Ishikawa (cell line): ENCODE results near the gene IRF2.

Experiments used
- CEBPB ChIP-seq: IDR thresholded peaks from 2 replicates; pipeline ENCODE4 v1.6.1; 2012
- CREB1 ChIP-seq: IDR thresholded peaks from 2 replicates; pipeline ENCODE4 v1.6.1; 2012; ENCODE audit warnings: low read depth
- EGR1 ChIP-seq: IDR thresholded peaks from 2 replicates; pipeline ENCODE4 v1.6.1; 2012
- EP300 ChIP-seq: IDR thresholded peaks from 2 replicates; pipeline ENCODE4 v1.6.1; 2012; ENCODE audit warnings: borderline replicate concordance
- FOXM1 ChIP-seq: IDR thresholded peaks from 2 replicates; pipeline ENCODE4 v1.6.1; 2012; ENCODE audit warnings: low read depth, borderline replicate concordance
- NFIC ChIP-seq: IDR thresholded peaks from 2 replicates; pipeline ENCODE4 v1.6.1; 2012
- RAD21 ChIP-seq: IDR thresholded peaks from 2 replicates; pipeline ENCODE4 v1.6.1; 2012; ENCODE audit warnings: low read depth
- TAF1 ChIP-seq: IDR thresholded peaks from 2 replicates; pipeline ENCODE4 v1.6.1; 2012; ENCODE audit warnings: low read depth, mild to moderate bottlenecking
- TCF12 ChIP-seq: IDR thresholded peaks from 2 replicates; pipeline ENCODE4 v1.6.1; 2012; ENCODE audit warnings: low read depth
- TEAD4 ChIP-seq: IDR thresholded peaks from 2 replicates; pipeline ENCODE4 v1.6.1; 2012
- USF1 ChIP-seq: IDR thresholded peaks from 2 replicates; pipeline ENCODE4 v1.6.1; 2012
- YY1 ChIP-seq: IDR thresholded peaks from 2 replicates; pipeline ENCODE4 v1.6.1; 2012; ENCODE audit warnings: low read depth
- ZBTB7A ChIP-seq: IDR thresholded peaks from 2 replicates; pipeline ENCODE4 v1.6.1; 2012; ENCODE audit warnings: low read depth
- TF ChIP-seq, protein P1 (sequence below): IDR thresholded peaks from 2 replicates; pipeline ENCODE4 v1.6.1; 2012; ENCODE audit warnings: low read depth, mild to moderate bottlenecking
- TF ChIP-seq, protein P2 (sequence below): IDR thresholded peaks from 2 replicates; pipeline ENCODE4 v1.6.1; 2012

The IRF2 gene

DNA sequence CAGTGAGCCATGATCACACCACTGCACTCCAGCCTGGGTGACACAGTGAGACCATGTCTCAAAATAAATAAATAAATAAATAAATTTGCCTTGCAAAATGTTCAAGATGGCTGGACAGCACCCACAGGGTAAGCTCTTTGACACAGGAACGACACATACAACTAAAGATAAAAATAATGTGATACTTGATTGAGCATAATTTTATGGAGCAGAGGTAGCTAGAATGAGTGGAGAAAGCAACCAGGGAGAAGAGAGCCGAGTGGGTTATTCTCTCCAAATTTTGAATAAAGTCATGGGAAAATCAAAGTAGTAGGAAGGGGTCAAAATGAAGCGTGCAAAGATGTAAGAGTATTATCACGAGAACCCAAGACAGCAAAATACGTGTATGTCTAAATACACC is 121.5 kb downstream of the IRF2 start:
- TF ChIP-seq EP300, result no peak
- TF ChIP-seq USF1, result no peak
- no peak for TF ChIP-seq CREB1
- TF ChIP-seq FOXM1, result no peak
- no peak for TF ChIP-seq EGR1
- TF ChIP-seq YY1, result no peak
- no peak for TF ChIP-seq CEBPB
- TF ChIP-seq RAD21, result no peak
- no peak for TF ChIP-seq TAF1
- no peak for TF ChIP-seq TEAD4

DNA sequence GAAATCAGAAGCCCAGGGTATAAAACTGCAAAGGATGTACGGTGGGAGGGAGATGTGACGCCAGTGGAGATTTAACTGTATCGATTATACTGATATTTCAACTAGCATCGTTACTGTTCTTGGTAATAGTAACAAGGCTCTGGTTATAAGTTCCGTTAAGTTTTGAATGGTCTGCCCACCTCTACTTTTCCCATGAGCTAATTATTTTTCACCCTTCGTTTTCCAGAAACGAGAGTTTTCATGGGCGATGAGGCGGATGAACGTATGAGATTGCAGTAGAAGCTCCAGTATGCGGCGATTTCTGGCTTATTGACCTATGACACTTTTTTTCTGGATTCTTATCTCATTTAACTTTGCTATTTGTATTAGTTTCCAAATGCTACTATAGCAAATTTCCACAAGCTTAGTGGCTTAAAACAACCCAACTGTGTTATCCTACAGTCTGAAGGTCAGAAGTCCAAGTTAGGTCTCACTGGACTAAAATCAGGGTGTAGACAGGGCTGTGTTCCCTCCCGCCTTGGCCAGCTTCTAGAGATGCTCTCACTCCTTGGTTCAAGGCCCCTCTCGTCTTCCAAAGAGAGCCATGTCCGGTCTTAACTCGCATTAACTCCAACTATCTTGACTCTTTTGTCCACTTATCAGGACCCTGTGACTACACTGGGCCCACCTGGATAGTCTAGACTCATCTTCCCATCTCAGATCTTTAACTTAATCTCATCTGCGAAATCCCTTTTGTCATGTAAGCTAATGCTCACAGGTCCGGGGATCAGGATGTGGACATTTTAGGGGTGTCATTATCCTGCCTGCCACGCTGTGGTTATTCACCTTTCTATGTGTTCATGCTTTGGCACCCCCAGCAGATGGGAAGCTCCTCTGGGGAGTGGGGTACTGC is 122.5 kb downstream of the IRF2 start:
- TF ChIP-seq RAD21, result no peak
- no peak for TF ChIP-seq EGR1
- no peak for TF ChIP-seq NFIC
- TF ChIP-seq TEAD4, result no peak
- TF ChIP-seq FOXM1, result no peak
- no peak for TF ChIP-seq EP300
- no peak for TF ChIP-seq YY1
- TF ChIP-seq, protein P1, sequence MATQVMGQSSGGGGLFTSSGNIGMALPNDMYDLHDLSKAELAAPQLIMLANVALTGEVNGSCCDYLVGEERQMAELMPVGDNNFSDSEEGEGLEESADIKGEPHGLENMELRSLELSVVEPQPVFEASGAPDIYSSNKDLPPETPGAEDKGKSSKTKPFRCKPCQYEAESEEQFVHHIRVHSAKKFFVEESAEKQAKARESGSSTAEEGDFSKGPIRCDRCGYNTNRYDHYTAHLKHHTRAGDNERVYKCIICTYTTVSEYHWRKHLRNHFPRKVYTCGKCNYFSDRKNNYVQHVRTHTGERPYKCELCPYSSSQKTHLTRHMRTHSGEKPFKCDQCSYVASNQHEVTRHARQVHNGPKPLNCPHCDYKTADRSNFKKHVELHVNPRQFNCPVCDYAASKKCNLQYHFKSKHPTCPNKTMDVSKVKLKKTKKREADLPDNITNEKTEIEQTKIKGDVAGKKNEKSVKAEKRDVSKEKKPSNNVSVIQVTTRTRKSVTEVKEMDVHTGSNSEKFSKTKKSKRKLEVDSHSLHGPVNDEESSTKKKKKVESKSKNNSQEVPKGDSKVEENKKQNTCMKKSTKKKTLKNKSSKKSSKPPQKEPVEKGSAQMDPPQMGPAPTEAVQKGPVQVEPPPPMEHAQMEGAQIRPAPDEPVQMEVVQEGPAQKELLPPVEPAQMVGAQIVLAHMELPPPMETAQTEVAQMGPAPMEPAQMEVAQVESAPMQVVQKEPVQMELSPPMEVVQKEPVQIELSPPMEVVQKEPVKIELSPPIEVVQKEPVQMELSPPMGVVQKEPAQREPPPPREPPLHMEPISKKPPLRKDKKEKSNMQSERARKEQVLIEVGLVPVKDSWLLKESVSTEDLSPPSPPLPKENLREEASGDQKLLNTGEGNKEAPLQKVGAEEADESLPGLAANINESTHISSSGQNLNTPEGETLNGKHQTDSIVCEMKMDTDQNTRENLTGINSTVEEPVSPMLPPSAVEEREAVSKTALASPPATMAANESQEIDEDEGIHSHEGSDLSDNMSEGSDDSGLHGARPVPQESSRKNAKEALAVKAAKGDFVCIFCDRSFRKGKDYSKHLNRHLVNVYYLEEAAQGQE, result no peak
- no peak for TF ChIP-seq USF1

DNA sequence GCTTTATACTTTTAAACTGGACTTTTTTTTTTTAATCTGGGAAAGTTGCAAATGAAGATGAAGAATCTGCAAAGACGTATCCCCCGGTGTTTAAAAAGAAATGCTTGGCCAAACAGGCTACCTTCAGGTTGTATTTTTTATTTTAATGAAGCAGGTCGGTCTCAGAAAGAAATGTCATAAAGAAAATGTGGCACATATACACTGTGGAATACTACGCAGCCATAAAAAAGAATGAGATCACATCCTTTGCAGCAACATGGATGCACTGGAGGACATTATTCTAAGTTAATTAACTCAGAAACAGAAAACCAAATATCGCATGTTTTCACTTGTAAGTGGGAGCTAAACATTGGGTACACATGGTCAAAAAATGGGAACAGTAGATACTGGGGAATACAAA is 123.4 kb downstream of the IRF2 start:
- TF ChIP-seq EP300 (no peak), TAF1 (no peak), USF1 (no peak), CREB1 (no peak), CEBPB (no peak)

- TF ChIP-seq TEAD4 (no peak), NFIC (no peak), EGR1 (no peak), TAF1 (no peak), RAD21 (no peak), CEBPB (no peak), USF1 (no peak), ZBTB7A (no peak), CREB1 (no peak), TCF12 (no peak), YY1 (no peak), EP300 (no peak), FOXM1 (no peak)
- TF ChIP-seq, protein P1, result no peak
- TF ChIP-seq, protein P2, sequence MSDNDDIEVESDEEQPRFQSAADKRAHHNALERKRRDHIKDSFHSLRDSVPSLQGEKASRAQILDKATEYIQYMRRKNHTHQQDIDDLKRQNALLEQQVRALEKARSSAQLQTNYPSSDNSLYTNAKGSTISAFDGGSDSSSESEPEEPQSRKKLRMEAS, result no peak
These were observed 124.0 kb downstream of the IRF2 start for GRCh38 chr4:184350213-184350817.
